ENCODE measurements around the gene RNF144B. TPM values are rescaled to one million over a fixed set of nuclear protein-coding genes. Genes with fewer than 3 reads are reported as not detected.

RNF144B gene
- total and polyA plus RNA-seq, 2 of the 13 experiments (the other 11 are each of a cell fraction or from before 2014, with no cell fraction given): 1.8 to 4.3 TPM

DNA sequence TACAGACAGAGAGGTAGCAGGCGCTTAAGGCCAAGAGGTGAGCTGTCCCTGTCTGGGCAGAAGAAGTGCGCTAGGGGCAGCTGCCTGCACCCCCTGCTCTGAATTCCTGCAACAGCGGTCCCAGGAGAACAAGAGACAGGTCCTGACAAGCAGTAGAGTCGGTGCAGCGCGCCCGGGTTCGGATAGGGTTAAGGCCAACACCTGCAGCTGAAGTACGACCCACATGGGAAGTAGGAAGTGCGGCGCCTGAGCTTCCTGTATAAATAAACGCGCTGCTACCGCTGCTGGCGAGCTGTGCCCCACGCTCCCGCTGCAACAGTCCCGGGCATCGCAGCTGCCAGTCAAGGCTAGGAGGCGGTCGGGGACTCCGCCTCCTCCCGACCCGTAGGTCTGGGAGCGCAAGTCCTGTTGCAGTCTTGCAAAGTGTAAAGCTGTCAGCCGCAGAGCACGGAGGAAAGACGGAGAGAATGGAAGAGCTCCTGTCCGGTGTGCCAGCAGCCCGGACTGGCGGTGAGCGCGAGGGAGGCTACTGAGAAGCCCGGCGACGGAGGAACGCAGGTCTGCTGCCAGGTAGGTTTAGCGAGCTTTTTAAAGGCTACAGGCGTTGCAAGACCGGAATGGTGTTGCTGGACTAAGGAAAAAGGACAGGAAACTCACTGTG is at the start of gene RNF144B (continued):
- TF ChIP-seq CSRNP1 (CRISPR knock-in tag; IDR thresholded peaks at IDR 0.05) (no peak; the same call in 1 of the 2 replicates), ZNF891 (CRISPR knock-in tag; IDR thresholded peaks at IDR 0.05) (peak; percentile 86), NFKB2 (CRISPR knock-in tag; IDR thresholded peaks at IDR 0.05; ENCODE audit: borderline replicate concordance) (peak; percentile 90; the same call in 1 of the 2 replicates), ZBTB34 (CRISPR knock-in tag; IDR thresholded peaks at IDR 0.05) (peak; percentile 40; the same call in 1 of the 2 replicates), ZFP90 (CRISPR knock-in tag; IDR thresholded peaks at IDR 0.05; ENCODE audit: borderline replicate concordance) (peak; percentile 92; the same call in 1 of the 2 replicates), RFX1 (IDR thresholded peaks at IDR 0.05) (no peak), ZNF772 (CRISPR knock-in tag; IDR thresholded peaks at IDR 0.05) (peak; percentile 93), HIVEP1 (CRISPR knock-in tag; IDR thresholded peaks at IDR 0.05) (peak; percentile 75), ZNF264 (CRISPR knock-in tag; IDR thresholded peaks at IDR 0.05) (0 out of 2 replicates have a peak, but pooled peaks have one; percentile 8), POGK (CRISPR knock-in tag; conservative IDR thresholded peaks at IDR 0.05) (peak; percentile 81; the same call in 1 of the 2 replicates), PITX1 (CRISPR knock-in tag; IDR thresholded peaks at IDR 0.05) (peak; percentile 64; the same call in 1 of the 2 replicates), GABPA (IDR thresholded peaks at IDR 0.05; ENCODE audit: low read depth, low read length) (peak; percentile 65), GABPA (CRISPR knock-in tag; IDR thresholded peaks at IDR 0.05; ENCODE audit: low read depth) (peak; percentile 90), ZNF317 (CRISPR knock-in tag; IDR thresholded peaks at IDR 0.05) (no peak; the same call in 1 of the 2 replicates), POLR2AphosphoS5 (IDR thresholded peaks at IDR 0.05; ENCODE audit: low read depth, low read length) (peak; percentile 53), ZNF12 (CRISPR knock-in tag; IDR thresholded peaks at IDR 0.05) (peak; percentile 72; the same call in 1 of the 2 replicates), ZNF281 (CRISPR knock-in tag; IDR thresholded peaks at IDR 0.05; ENCODE audit: borderline replicate concordance) (peak; percentile 9; the same call in 1 of the 2 replicates), ZNF10 (CRISPR knock-in tag; IDR thresholded peaks at IDR 0.05; ENCODE audit: borderline replicate concordance, low read depth) (no peak), ADNP (CRISPR knock-in tag; IDR thresholded peaks at IDR 0.05) (no peak), MIXL1 (CRISPR knock-in tag; IDR thresholded peaks at IDR 0.05) (no peak; the same call in 1 of the 2 replicates)
- TF ChIP-seq, protein P1, sequence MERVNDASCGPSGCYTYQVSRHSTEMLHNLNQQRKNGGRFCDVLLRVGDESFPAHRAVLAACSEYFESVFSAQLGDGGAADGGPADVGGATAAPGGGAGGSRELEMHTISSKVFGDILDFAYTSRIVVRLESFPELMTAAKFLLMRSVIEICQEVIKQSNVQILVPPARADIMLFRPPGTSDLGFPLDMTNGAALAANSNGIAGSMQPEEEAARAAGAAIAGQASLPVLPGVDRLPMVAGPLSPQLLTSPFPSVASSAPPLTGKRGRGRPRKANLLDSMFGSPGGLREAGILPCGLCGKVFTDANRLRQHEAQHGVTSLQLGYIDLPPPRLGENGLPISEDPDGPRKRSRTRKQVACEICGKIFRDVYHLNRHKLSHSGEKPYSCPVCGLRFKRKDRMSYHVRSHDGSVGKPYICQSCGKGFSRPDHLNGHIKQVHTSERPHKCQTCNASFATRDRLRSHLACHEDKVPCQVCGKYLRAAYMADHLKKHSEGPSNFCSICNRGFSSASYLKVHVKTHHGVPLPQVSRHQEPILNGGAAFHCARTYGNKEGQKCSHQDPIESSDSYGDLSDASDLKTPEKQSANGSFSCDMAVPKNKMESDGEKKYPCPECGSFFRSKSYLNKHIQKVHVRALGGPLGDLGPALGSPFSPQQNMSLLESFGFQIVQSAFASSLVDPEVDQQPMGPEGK (CRISPR knock-in tag; IDR thresholded peaks at IDR 0.05): peak; percentile 50
